ENCODE measurements around the gene KRTAP10-7.
A peak's percentile ranks its signal among the peaks of the same experiment; 100 is the strongest.
"Not testable (repeated sequence)": the region's sequence is repeated elsewhere in the genome, so short reads cannot be mapped to it uniquely, and the experiment has no call there.

The KRTAP10-7 gene

GRCh38 chr21:44571844-44572782 lies 28.3 kb upstream of the KRTAP10-7 start:
- DNase-seq = no peak

DNA sequence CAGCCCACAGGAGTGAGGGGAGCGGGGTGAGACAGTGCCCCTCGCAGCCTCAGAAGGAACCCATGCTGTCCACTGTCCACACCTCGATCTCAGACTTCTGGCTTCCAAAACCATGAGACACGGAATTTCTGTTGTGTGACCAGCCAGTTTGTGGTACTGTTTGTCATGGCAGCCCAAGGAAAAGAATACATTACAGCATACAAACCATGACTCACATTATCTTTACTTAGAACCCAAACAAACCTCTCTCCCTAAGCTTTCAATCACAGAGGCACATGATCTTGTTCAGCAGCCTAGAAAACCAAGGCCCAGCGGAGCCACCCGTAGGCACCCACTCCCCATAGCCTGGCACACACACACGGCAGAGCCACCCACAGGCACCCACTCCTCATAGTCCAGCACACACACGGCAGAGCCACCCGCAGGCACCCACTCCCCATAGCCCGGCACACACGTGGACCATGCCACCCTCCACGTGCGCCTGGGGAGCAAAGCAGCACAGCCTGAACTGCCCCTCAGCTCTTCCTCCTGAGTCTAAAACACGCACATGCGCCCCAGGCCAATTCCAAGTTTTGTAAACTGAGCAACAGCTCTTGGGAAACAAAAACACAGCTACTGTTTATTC lies 27.3 kb upstream of the KRTAP10-7 start:
- no peak for DNase-seq

DNA sequence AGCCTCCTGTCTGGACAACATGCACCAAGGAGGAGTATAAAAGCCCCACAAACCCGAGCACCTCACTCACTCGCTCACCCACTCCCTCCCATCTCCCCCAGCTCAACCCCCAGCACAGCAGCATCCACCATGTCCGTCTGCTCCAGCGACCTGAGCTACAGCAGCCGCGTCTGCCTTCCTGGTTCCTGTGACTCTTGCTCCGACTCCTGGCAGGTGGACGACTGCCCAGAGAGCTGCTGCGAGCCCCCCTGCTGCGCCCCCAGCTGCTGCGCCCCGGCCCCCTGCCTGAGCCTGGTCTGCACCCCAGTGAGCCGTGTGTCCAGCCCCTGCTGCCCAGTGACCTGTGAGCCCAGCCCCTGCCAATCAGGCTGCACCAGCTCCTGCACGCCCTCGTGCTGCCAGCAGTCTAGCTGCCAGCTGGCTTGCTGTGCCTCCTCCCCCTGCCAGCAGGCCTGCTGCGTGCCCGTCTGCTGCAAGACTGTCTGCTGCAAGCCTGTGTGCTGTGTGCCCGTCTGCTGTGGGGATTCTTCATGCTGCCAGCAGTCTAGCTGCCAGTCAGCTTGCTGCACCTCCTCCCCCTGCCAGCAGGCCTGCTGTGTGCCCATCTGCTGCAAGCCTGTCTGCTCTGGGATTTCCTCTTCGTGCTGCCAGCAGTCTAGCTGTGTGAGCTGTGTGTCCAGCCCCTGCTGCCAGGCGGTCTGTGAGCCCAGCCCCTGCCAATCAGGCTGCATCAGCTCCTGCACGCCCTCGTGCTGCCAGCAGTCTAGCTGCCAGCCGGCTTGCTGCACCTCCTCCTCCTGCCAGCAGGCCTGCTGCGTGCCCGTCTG lies 26.6 kb upstream of the KRTAP10-7 start, which contains the start of gene KRTAP10-4:
KRTAP10-4 (plus strand) TSS at position 100 of the 827 bp plus-strand sequence; CDS start at position 130, 30 bp downstream.
- DNase-seq = not testable (repeated sequence)

GRCh38 chr21:44574457-44575306 lies 25.7 kb upstream of the KRTAP10-7 start:
- DNase-seq = no peak

- no peak for DNase-seq
Measured at GRCh38 chr21:44575307-44576024, 24.9 kb upstream of the KRTAP10-7 start.

DNA sequence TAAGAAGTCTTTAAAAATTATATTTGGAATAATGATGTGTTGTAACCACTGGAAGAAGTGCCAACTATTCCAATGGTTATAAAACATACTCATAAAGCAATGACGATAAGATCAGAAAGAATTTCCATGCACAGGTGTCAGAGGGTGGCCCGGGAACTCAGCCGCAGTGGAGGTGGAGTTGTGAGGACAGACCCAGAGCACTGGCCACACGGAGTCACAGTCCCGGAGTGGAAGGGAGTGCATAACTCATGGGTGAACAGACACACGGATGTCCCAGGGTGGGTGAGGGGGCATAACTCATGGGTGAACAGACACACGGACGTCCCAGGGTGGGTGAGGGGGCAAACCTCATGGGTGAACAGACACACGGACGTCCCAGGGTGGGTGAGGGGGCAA lies 24.4 kb upstream of the KRTAP10-7 start:
- no peak for DNase-seq

DNA sequence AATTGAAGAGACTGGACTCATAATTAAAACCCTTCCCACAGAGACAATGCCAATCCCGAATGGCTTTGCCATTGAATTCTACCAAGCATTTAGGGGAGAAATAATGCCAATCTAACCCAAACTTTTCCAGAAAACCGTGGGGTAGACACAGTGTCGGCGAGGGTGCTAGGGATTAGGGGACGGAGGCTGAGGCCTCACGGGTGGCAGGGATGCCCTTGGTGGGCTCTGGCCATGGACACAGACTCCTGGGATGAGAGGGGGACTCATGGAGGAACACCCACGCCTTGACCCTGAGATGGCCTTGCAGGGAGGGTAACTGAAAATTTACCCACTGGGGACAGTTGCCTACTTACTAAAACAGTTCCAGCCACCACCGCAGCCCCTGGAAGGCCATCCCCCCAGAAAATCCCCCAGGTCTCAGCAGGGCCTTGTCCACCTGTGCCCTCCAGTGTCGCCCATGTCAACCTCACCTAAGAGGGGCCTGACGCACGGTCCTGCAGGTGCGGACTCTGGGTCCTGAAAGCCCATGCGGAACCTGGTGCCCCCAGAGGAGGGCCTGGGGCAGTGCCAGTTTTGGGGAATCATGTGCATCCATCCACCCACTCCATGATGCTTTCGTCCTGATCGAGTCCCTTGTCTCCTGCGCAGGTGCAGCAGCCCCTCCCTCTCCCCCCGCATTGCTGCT lies 21.9 kb upstream of the KRTAP10-7 start:
- DNase-seq = no peak

DNA sequence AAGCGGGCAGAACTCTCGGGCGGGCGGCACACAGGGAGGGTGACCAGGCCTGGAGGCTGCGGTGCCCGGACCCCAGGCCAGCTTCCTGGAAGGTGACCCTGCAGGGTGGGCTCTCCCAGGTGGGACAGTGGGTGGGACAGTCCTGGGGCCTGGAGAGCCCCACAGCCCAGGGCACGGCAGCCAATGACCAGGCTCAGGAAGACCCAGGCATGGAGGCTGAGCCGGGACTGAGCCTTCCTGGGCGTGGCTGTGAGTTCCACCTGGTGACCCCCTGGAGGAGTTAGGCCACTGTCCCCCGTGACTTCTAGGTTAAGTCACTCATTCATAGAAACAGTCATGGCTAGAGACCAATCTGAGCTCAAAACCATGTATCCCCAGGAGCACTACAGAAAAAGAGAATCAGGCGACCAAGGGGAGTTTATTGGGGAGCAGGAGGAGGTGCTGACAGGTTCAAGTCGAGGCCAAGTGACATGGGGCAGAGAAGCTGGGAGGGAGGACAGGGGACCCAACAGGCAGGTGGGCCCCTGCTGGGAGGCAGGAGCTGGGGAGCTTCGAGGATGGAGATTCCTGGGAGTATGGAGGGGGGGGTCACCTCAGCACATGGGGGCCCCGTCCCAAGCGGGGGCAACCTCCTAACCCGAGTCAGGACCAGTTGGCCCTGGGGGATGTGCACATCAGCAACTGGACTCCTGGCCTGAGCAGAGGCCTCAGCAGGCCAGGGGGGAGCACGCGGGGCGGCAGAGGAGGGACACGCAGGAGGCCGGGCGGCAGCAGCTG lies 21.2 kb upstream of the KRTAP10-7 start:
- no peak for DNase-seq

GRCh38 chr21:44579833-44580144 lies 20.6 kb upstream of the KRTAP10-7 start:
- no peak for DNase-seq

DNA sequence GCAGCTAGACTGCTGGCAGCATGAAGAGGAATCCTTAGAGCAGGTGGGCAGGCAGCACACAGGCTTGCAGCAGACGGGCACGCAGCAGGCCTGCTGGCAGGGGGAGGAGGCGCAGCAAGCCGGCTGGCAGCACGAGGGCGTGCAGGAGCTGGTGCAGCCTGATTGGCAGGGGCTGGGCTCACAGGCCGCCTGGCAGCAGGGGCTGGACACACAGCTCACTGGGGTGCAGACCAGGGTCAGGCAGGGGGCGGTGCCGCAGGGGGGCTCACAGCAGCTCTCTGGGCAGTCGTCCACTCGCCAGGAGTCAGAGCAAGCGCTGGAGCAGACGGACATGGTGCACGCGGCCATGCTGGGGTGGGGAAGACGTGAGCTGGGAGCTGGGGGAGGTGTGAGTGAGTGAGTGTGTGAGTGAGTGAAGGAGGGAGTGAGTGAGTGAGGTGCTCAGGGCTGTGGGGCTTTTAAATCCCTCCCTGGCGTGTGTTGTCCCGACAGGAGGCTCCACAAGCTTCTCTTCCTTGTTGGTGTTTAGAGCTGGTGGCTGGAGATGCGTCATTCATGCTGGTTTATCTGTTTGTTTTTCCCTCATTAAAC lies 20.1 kb upstream of the KRTAP10-7 start, which contains the start of gene KRTAP10-5:
KRTAP10-5 (minus strand) TSS at position 374 of the 591 bp plus-strand sequence; CDS start at position 348, 26 bp downstream.
- DNase-seq = not testable (repeated sequence)

GRCh38 chr21:44581158-44581557 lies 19.2 kb upstream of the KRTAP10-7 start:
- no peak for DNase-seq

DNA sequence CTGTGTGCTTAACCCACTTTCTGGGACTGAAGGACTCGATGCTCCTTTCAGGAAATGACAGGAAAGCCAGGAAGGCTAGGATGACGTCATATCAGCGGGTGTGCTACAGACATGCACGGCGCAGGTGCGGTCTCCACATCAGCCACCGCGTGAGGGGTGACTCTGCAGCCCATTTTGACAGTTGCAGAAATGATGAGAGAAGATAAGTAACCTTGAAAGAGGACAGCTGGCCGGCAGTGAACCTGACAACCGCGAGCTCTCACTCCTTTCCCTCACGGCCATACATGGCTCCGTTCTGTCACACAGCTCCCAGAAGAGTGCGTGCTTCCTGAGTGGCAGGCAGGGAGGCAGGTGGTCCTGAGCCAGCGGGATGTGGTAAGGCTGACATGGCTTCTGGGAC lies 18.3 kb upstream of the KRTAP10-7 start:
- no peak for DNase-seq

DNA sequence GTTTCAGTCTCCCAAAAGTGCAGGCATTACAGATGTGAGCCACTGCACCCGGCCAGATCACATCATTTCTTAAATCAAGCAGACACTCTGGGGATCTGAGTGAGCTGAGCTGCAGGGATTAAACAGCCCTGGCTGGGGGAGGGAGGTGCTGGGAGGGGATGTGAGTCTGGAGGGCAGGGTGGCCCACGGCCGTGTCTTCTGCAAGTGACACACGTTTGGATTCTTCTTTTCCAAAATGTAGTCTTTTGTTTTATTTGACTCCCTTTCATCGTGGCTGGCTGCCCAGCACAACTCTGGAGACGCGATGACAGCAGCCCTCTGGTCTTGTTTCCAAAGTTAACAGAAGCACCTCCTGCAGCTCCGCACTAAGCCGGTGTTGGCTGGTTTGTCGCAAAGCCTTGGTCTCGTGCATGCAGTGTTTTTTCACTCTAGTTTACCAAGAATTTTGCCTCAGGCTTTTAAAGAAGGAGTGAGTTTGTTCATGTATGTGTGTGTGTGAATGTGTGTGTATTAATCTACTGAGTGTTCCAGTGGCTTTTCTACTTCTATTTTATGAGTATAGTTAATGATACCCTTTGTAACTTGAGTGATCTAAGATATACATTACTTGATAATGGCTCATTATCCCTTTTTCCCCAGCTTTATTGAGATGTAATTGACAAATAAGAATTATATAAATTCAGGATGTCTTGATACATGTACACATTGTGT lies 17.2 kb upstream of the KRTAP10-7 start:
- DNase-seq = peak; percentile 80

GRCh38 chr21:44583800-44584147 lies 16.6 kb upstream of the KRTAP10-7 start:
- DNase-seq = peak; percentile 80

- DNase-seq = no peak
Measured at GRCh38 chr21:44585892-44586291, 14.5 kb upstream of the KRTAP10-7 start.

DNA sequence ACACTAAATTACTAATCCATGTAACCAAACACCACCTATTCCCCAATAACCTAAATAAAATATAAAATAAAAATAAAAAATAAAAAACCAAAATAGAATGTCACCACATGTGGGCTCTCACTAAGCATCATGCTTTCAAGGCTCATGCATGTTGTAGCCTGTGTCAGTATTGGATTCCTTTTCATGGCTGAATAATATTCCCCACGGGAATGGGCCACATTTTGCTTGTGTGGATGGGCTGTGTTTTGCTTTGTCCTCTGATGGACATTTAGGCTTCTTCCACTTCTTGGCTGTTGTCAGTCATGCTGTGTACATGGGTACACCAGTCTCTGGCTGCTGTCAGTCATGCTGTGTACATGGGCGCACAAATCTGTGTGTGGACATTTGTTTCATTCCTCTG lies 11.3 kb upstream of the KRTAP10-7 start:
- no peak for DNase-seq

- no peak for DNase-seq
Measured at GRCh38 chr21:44589586-44590305, 10.7 kb upstream of the KRTAP10-7 start.

DNA sequence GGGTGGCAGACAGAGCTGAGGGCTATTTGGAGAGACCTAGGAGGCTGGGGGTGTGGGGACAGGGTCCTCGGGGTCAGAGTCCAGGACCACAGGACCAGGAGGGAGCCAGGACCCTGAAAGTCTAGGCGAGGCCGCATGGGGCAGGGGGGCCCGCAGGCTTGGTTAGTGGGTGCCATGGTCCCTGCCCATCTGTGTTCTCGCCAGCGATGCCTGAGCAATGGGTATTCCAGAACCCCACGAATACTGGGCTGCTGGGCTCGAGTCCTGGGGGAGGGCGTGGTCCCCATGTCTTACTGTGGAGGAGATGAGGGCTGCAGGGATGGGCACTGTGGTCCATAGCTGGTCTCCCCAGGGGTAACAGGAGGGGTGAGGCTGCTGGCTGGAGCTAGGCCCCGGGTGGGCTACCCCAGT lies 10.1 kb upstream of the KRTAP10-7 start:
- no peak for DNase-seq

Data from NCI-H1417 treated with DMSO at 0.1 percent for 48 hours (cell line).